ENCODE measurements around the gene LRRN3.

GRCh38 chr7:111112439-111112838 is 21.5 kb downstream of the LRRN3 start:
- no peak for TF ChIP-seq POLR2AphosphoS5 (IDR thresholded peaks at IDR 0.05; ENCODE audit: low read depth)
- TF ChIP-seq JUNB (IDR thresholded peaks at IDR 0.05; ENCODE audit: unreplicated experiment), result no peak

All from GM23338 (cell line).